H1 (cell line): ENCODE results near the gene MRPL33. TPM values are rescaled to one million over a fixed set of nuclear protein-coding genes. Genes with fewer than 3 reads are reported as not detected.

Experiments
- CTCF ChIA-PET: fragments of 300-600 bp; sonication (Branson Sonifier 250); formaldehyde crosslinking; loops from one replicate; lab custom pipeline; 2021; ENCODE audit not compliant: partially characterized antibody; lab: Charles Lee
- POLR2A ChIA-PET: fragments of 300-600 bp; sonication (Branson Sonifier 250); formaldehyde crosslinking; loops from one replicate; lab custom pipeline; 2021; ENCODE audit warnings: inconsistent platforms; ENCODE audit not compliant: partially characterized antibody; lab: Charles Lee
- DNase-seq, 2 experiments: peaks; one replicate each; pipeline versions ENCODE4 v3.0.0 to v3.0.0-alpha.2; 2010 to 2022; ENCODE audit warnings: low spot score in 2 of 2, low read depth in 1 of 2, mixed read lengths in 1 of 2
- FAIRE-seq: peaks from 2 replicates; lab custom pipeline; 2011; peaks lifted over from hg19 to GRCh38; lab: Jason Lieb, UNC
- H2AFZ ChIP-seq: 2 replicates; pipeline ENCODE4 v1.8.1; 2012; ENCODE audit warnings: low read length, inconsistent platforms
- H2AK5ac ChIP-seq: 2 replicates; pipeline ENCODE4 v1.6.1; 2013; ENCODE audit warnings: low read depth, low read length
- H2BK120ac ChIP-seq: replicated peaks from 2 replicates; pipeline ENCODE3; 2013; ENCODE audit warnings: low read depth, low read length, inconsistent platforms
- H2BK12ac ChIP-seq: 2 replicates; pipeline ENCODE4 v1.6.1; 2013; ENCODE audit warnings: low read depth, low read length
- H2BK15ac ChIP-seq: 2 replicates; pipeline ENCODE4 v1.6.1; 2013; ENCODE audit warnings: low read length
- H2BK20ac ChIP-seq: 2 replicates; pipeline ENCODE4 v1.6.1; 2013; ENCODE audit warnings: low read length
- H2BK5ac ChIP-seq: 2 replicates; pipeline ENCODE4 v1.6.1; 2013; ENCODE audit warnings: low read depth, low read length
- H3K14ac ChIP-seq: 2 replicates; pipeline ENCODE4 v1.6.1; 2013; ENCODE audit warnings: inconsistent platforms; ENCODE audit not compliant: insufficient read length
- H3K18ac ChIP-seq: 2 replicates; pipeline ENCODE4 v1.6.1; 2013; ENCODE audit warnings: low read length; ENCODE audit errors: extremely low read depth
- H3K23ac ChIP-seq: 2 replicates; pipeline ENCODE4 v1.6.1; 2013; ENCODE audit warnings: inconsistent platforms; ENCODE audit not compliant: insufficient read length
- H3K23me2 ChIP-seq: 2 replicates; pipeline ENCODE4 v1.6.1; 2013; ENCODE audit warnings: low read depth, low read length
- H3K27ac ChIP-seq: 2 replicates; pipeline ENCODE4 v1.6.1; 2011; ENCODE audit warnings: low read depth, low read length, inconsistent platforms
- H3K27me3 ChIP-seq, 4 experiments: replicated peaks in 1 of 4; 1 replicate in 1 of 4; 2 replicates in 3 of 4; pipeline versions ENCODE4 v1.6.1 to v1.8.1; 2011 to 2013; ENCODE audit warnings: low read length in 3 of 4, mild to moderate bottlenecking in 3 of 4, inconsistent platforms in 2 of 4, mixed read lengths in 2 of 4, moderate library complexity in 1 of 4; ENCODE audit not compliant: control insufficient read depth in 3 of 4, insufficient read depth in 3 of 4; ENCODE audit errors: extremely low read depth in 1 of 4
- H3K36me3 ChIP-seq, 4 experiments: 2 replicates each; pipeline versions ENCODE4 v1.6.1 to v1.8.1; 2011 to 2013; ENCODE audit warnings: mild to moderate bottlenecking in 4 of 4, low read length in 3 of 4, moderate library complexity in 2 of 4, control low read depth in 1 of 4, inconsistent platforms in 1 of 4; ENCODE audit not compliant: insufficient read depth in 4 of 4, control insufficient read depth in 2 of 4
- H3K4ac ChIP-seq: replicated peaks from 2 replicates; pipeline ENCODE3; 2013; ENCODE audit warnings: low read length, low read depth, mixed read lengths, inconsistent platforms; ENCODE audit not compliant: insufficient read length
- H3K4me1 ChIP-seq, 4 experiments: replicated peaks in 1 of 4; 1 replicate in 1 of 4; 2 replicates in 3 of 4; pipeline versions ENCODE4 v1.6.1 to v1.8.1; 2011 to 2013; ENCODE audit warnings: low read length in 3 of 4, inconsistent platforms in 2 of 4, mixed read lengths in 1 of 4; ENCODE audit not compliant: insufficient read depth in 4 of 4, control insufficient read depth in 3 of 4
- H3K4me2 ChIP-seq, 2 experiments: 2 replicates each; pipeline versions ENCODE4 v1.6.1 to v1.8.1; 2011 to 2013; ENCODE audit warnings: low read depth in 2 of 2, low read length in 2 of 2, control low read depth in 1 of 2, inconsistent platforms in 1 of 2, mild to moderate bottlenecking in 1 of 2; ENCODE audit not compliant: insufficient read depth in 1 of 2
- H3K4me3 ChIP-seq, 4 experiments: fragments of 200-600, 300-600 bp in 1 of 4; sonication (generic), shearing (Covaris generic), sonication (Bioruptor Twin) in 1 of 4; 2 replicates each; pipeline versions ENCODE4 v1.5.1 to v1.8.1; 2011 to 2016; ENCODE audit warnings: low read length in 4 of 4, low read depth in 3 of 4, control low read depth in 2 of 4, inconsistent platforms in 2 of 4, mild to moderate bottlenecking in 2 of 4, mixed read lengths in 1 of 4, moderate library complexity in 1 of 4; ENCODE audit not compliant: insufficient read depth in 2 of 4; ENCODE audit errors: extremely low read depth in 1 of 4
- H3K56ac ChIP-seq: replicated peaks from 2 replicates; pipeline ENCODE3; 2013; ENCODE audit warnings: low read depth, mild to moderate bottlenecking, mixed read lengths, low read length, inconsistent platforms; ENCODE audit not compliant: insufficient read length
- H3K79me1 ChIP-seq: 2 replicates; pipeline ENCODE4 v1.6.1; 2013; ENCODE audit warnings: low read depth, low read length, control low read depth
- H3K79me2 ChIP-seq, 2 experiments: 2 replicates each; pipeline versions ENCODE4 v1.6.1 to v1.8.1; 2012 to 2013; ENCODE audit warnings: low read length in 2 of 2, mild to moderate bottlenecking in 2 of 2, inconsistent platforms in 1 of 2; ENCODE audit not compliant: insufficient read depth in 2 of 2, control insufficient read depth in 1 of 2
- H3K9ac ChIP-seq, 4 experiments: replicated peaks in 1 of 4; 1 replicate in 1 of 4; 2 replicates in 3 of 4; pipeline versions ENCODE4 v1.6.1 to v1.8.1; 2011 to 2013; ENCODE audit warnings: low read depth in 3 of 4, low read length in 3 of 4, control low read depth in 2 of 4, mild to moderate bottlenecking in 2 of 4, moderate library complexity in 2 of 4, inconsistent platforms in 1 of 4; ENCODE audit errors: extremely low read depth in 1 of 4
- H3K9me3 ChIP-seq, 2 experiments: 2 replicates each; pipeline versions ENCODE4 v1.6.1 to v1.8.1; 2012 to 2013; ENCODE audit warnings: mild to moderate bottlenecking in 2 of 2, moderate library complexity in 2 of 2, control low read depth in 1 of 2, inconsistent platforms in 1 of 2, low read depth in 1 of 2, low read length in 1 of 2, mixed read lengths in 1 of 2; ENCODE audit not compliant: insufficient read depth in 2 of 2
- H4K20me1 ChIP-seq, 2 experiments: replicated peaks in 1 of 2; 2 replicates each; pipeline versions ENCODE3 to v1.8.1; 2011 to 2013; ENCODE audit warnings: inconsistent platforms in 2 of 2, low read length in 2 of 2, mild to moderate bottlenecking in 1 of 2; ENCODE audit not compliant: insufficient read depth in 2 of 2, control insufficient read depth in 1 of 2
- H4K5ac ChIP-seq: 2 replicates; pipeline ENCODE4 v1.6.1; 2013; ENCODE audit warnings: low read length, low read depth, mixed read lengths, inconsistent platforms; ENCODE audit not compliant: insufficient read length
- H4K8ac ChIP-seq: 2 replicates; pipeline ENCODE4 v1.8.0; 2013; ENCODE audit warnings: mild to moderate bottlenecking, moderate library complexity, low read length, inconsistent platforms; ENCODE audit not compliant: insufficient read depth; ENCODE audit errors: extremely low read depth
- H4K91ac ChIP-seq: replicated peaks from 2 replicates; pipeline ENCODE3; 2013; ENCODE audit warnings: low read length, mixed read lengths, inconsistent platforms; ENCODE audit not compliant: insufficient read length
- CHD1 ChIP-seq: IDR thresholded peaks from 2 replicates; pipeline ENCODE4 v1.6.1; 2012; ENCODE audit warnings: low read depth, low read length, improper control_type of control experiment
- POLR2A ChIP-seq, 2 experiments: IDR thresholded peaks; 1 replicate in 1 of 2; 2 replicates in 1 of 2; pipeline ENCODE4 v1.6.1; 2011; ENCODE audit warnings: low read depth in 2 of 2, low read length in 2 of 2, mild to moderate bottlenecking in 2 of 2; ENCODE audit errors: control extremely low read depth in 1 of 2
- WGBS, 2 experiments: shearing (Covaris generic) in 1 of 2; methylation state at CpG; one replicate each; pipeline versions ENCODE4 v1.1.6 to v1.1.7; 2013 to 2015; ENCODE audit warnings: low lambda C conversion rate in 2 of 2, mixed read lengths in 2 of 2, inconsistent platforms in 1 of 2, low coverage in 1 of 2, missing lambda C conversion rate in 1 of 2; ENCODE audit not compliant: insufficient replicate concordance in 2 of 2, insufficient coverage in 1 of 2, insufficient read length in 1 of 2; ENCODE audit errors: extremely low coverage in 1 of 2, missing lambda C conversion rate in 1 of 2; 5-methylcytosine and 5-hydroxymethylcytosine counted together
- polyA plus RNA-seq, 7 experiments: library from polyadenylated mRNA; depleted of rRNA in 3 of 7; stranded (reverse) in 5 of 7; unstranded in 2 of 7; fragments of >200 nt in 5 of 7; fragments of 200-250 nt in 2 of 7; gene quantifications; 1 replicate in 5 of 7; 2 replicates in 1 of 7; 4 replicates in 1 of 7; pipeline versions ENCODE4 v1.2.1 to v1.2.3, GENCODE V29; 2011 to 2013; ENCODE audit warnings: missing spikeins in 2 of 7, mixed read lengths in 2 of 7
- total RNA-seq: library from RNA; stranded (reverse); fragmentation: NEBNext Ultra II Directional; extraction: Animal tissue kit (Norgen Biotek cat#: 25700); gene quantifications from 2 replicates; pipeline ENCODE4 v1.2.1, GENCODE V29; 2021

The MRPL33 gene
- total and polyA plus RNA-seq, 2 of the 8 experiments (the other 6 are each of a cell fraction or from before 2014, with no cell fraction given), result 24.3 to 62.9 TPM

- CTCF ChIA-PET, result no interaction called here
- H3K79me2 ChIP-seq, result peaks cover 3 to 36% of the 10 kb centered on the region in 2 experiments; a peak in 3 of 4 replicates
- TF ChIP-seq POLR2A (IDR thresholded peaks at IDR 0.05; ENCODE audit: control extremely low read depth in 1 of 2, low read depth in 2 of 2, low read length in 2 of 2), result no peak
- no peak for TF ChIP-seq CHD1
Observed at GRCh38 chr2:27779417-27780055, 8.0 kb downstream of the MRPL33 start.

More at GRCh38 chr2:27779417-27780055, 8.0 kb downstream of the MRPL33 start:
- Histone ChIP-seq H4K91ac (no peak overlapping the region), H3K4me1 (no peaks in the 10 kb centered on the region), H4K5ac (no peak overlapping the region), H3K27me3 (no peaks in the 10 kb centered on the region), H3K4me3 (no peak overlapping the region), H2BK20ac (no peak overlapping the region), H3K4me2 (no peak overlapping the region), H2BK120ac (no peak overlapping the region), H3K23me2 (no peaks in the 10 kb centered on the region; the same call in 1 of the 2 replicates), H3K36me3 (peaks cover 0 to 17% (median under 1%) of the 10 kb centered on the region in 4 experiments; a peak in 4 of 8 replicates), H3K4ac (no peak overlapping the region), H2BK12ac (no peak overlapping the region), H3K14ac (no peak overlapping the region), H2AK5ac (no peak overlapping the region), H3K18ac (no peak overlapping the region), H3K56ac (no peak overlapping the region), H3K27ac (no peak overlapping the region), H2BK5ac (no peak overlapping the region), H2AFZ (no peak overlapping the region), H4K8ac (no peak overlapping the region), H3K79me1 (peaks cover 7% of the 10 kb centered on the region; the same call in 1 of the 2 replicates), H3K9me3 (no peaks in the 10 kb centered on the region), H3K9ac (no peak overlapping the region), H3K23ac (no peak overlapping the region), H2BK15ac (no peak overlapping the region), H4K20me1 (peaks cover 0 to 5% of the 10 kb centered on the region in 2 experiments)
- POLR2A ChIA-PET, result interaction anchor here (1.0 to 2.2 kb wide), 3 partner anchors 8 to 17 kb away, joined by 4 to 5 read pairs (median 4); partner anchors contain the start of gene MRPL33
- FAIRE-seq (no peak), DNase-seq (no peak)
- WGBS, 2 experiments, result 87% methylated on average over 5 of the region's 5 CpGs; no CpG with 5 or more reads in 1 of the 2 experiments
